Activated B cell treated with CpG ODN at 0.5 μM for 24 hours (primary cell): Measurements from ENCODE around the gene SEC24A. TPM values are rescaled to one million over a fixed set of nuclear protein-coding genes. Genes with fewer than 3 reads are reported as not detected.
"Not testable (repeated sequence)": the region's sequence is repeated elsewhere in the genome, so short reads cannot be mapped to it uniquely, and the experiment has no call there.

ENCODE experiments used
- ATAC-seq: fragments of 200-7000 bp; cut with Tn5 transposase; one replicate; pipeline ENCODE4 v1.10.0; 2021; ENCODE audit warnings: low read depth, mild to moderate bottlenecking, moderate library complexity
- CTCF ChIA-PET: fragments of 350-600 bp; sonication (Branson Sonifier 250); formaldehyde crosslinking; loops from one replicate; lab custom pipeline; 2021; ENCODE audit warnings: antibody characterized with exemption; lab: Charles Lee
- POLR2A ChIA-PET: fragments of 350-600 bp; sonication (Branson Sonifier 250); formaldehyde crosslinking; loops from one replicate; lab custom pipeline; 2021; ENCODE audit warnings: antibody characterized with exemption; lab: Charles Lee
- DNase-seq: peaks from one replicate; pipeline ENCODE4 v3.0.0; 2022
- H3K27ac Mint-ChIP-seq: one replicate; pipeline ENCODE4 v1.8.0; 2020; ENCODE audit warnings: mixed read lengths
- H3K27me3 Mint-ChIP-seq: one replicate; pipeline ENCODE4 v1.8.0; 2021; ENCODE audit warnings: mixed read lengths
- H3K36me3 Mint-ChIP-seq: one replicate; pipeline ENCODE4 v1.8.0; 2021; ENCODE audit warnings: low read depth, mixed read lengths
- H3K4me1 Mint-ChIP-seq: one replicate; pipeline ENCODE4 v1.8.0; 2021; ENCODE audit warnings: mixed read lengths
- H3K4me3 Mint-ChIP-seq: one replicate; pipeline ENCODE4 v1.8.0; 2020; ENCODE audit warnings: mild to moderate bottlenecking, mixed read lengths
- H3K9me3 Mint-ChIP-seq: one replicate; pipeline ENCODE4 v1.8.0; 2020; ENCODE audit warnings: mixed read lengths
- CTCF ChIP-seq: fragments of 200-600 bp; IDR thresholded peaks from one replicate; pipeline ENCODE4 v1.8.0; 2022; ENCODE audit warnings: antibody characterized with exemption, mild to moderate bottlenecking
- intact Hi-C: fragments of 100-400 bp; cut with micrococcal nuclease; formaldehyde crosslinking; loops from one replicate; pipeline ENCODE4 v1.15.1; 2024
- total RNA-seq: library from RNA; stranded (reverse); gene quantifications from 2 replicates; pipeline ENCODE4 v1.2.3, GENCODE V29; 2022

Gene SEC24A
- total RNA-seq, 1 donor from 2014 or later: 15.6 TPM

DNA sequence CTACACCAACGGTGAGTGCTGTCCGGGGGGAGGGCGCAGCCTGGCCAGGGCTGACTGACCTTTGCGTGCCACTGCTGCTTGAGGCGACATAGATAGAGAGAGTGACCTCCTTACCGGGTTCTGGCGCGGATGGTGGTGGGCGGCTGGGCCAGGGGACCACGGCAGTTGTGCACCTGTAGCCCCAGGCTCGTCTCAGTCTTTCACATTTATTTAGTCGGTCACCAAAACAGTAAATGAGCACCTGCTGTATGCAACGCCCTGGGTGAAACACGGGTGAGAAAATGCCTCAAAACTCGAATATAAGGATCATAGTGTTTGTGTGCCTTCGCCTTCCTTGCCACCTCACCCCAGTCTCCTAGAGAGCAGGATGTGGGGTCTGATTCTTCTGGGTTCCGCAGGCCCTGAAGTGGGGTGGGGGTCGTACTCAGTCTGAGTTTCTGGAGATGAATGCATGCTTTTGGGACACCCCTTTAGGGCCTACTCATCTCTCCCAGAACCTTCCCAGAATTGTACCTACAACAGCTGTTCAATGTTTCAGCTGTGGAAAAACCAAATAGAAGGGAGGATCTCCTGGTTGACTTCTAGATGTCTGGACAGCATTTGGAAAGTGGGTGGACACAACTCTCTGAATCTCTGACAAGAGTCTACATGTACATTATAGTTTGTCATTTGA, 714 bp downstream of the SEC24A start:
- no peak for TF ChIP-seq CTCF
- Mint-ChIP-seq H3K9me3 (no peaks in the 10 kb centered on the region), H3K27me3 (no peaks in the 10 kb centered on the region), H3K27ac (peak overlapping the region; percentile 96), H3K4me3 (peak overlapping the region; percentile 91), H3K36me3 (peaks cover 9% of the 10 kb centered on the region), H3K4me1 (peaks cover 22% of the 10 kb centered on the region)
- DNase-seq: no peak
- ATAC-seq: peak; percentile 3
- ChIA-PET POLR2A (interaction anchor here (0.6 to 2.4 kb wide), 8 partner anchors 15 to 473 kb away, joined by 3 to 5 read pairs (median 3); partner anchors contain the start of gene SAR1B), CTCF (interaction anchor here (1.4 kb wide), 1 partner anchor 17 kb away, joined by 4 read pairs; the partner anchor contains the start of gene SAR1B)
- intact Hi-C loops: loop anchor here (2.0 to 5.0 kb wide), 3 partner anchors 90 to 1687 kb away; partner anchors contain the start of genes AFF4 and CAMLG

DNA sequence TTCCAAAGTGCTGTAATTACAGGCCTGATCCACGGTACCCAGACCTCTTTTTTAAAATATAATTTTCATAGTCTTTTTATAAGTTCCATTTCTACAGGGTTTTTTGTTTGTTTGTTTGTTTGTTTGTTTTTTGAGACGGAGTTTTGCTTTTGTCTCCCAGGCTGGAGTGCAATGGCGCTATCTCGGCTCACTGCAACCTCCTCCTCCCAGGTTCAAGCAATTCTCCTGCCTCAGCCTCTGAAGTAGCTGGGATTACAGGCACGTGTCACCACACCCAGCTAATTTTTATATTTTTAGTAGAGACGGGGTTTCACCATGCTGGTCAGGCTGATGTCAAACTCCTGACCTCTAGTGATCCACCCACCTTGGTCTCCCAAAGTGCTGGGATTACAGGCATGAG, 2.1 kb downstream of the SEC24A start:
- DNase-seq, ATAC-seq, H3K4me3 Mint-ChIP-seq, CTCF ChIA-PET, intact Hi-C loops, H3K9me3 Mint-ChIP-seq, POLR2A ChIA-PET, H3K27me3 Mint-ChIP-seq, H3K27ac Mint-ChIP-seq: not testable (repeated sequence)
- Mint-ChIP-seq H3K4me1 (peaks cover 22% of the 10 kb centered on the region), H3K36me3 (peaks cover 12% of the 10 kb centered on the region)

GRCh38 chr5:134651531-134651930, 2.9 kb downstream of the SEC24A start:
- ATAC-seq: no peak
- H3K4me3 Mint-ChIP-seq: no peak overlapping the region
- POLR2A ChIA-PET: no interaction called here

GRCh38 chr5:134656690-134657089, 8.1 kb downstream of the SEC24A start:
- Mint-ChIP-seq H3K4me3 (no peak overlapping the region), H3K27ac (no peak overlapping the region), H3K9me3 (no peaks in the 10 kb centered on the region), H3K36me3 (peaks cover 17% of the 10 kb centered on the region), H3K27me3 (no peaks in the 10 kb centered on the region), H3K4me1 (peaks cover 3% of the 10 kb centered on the region)
- POLR2A ChIA-PET: interaction anchor here (0.6 kb wide), 2 partner anchors 16 to 81 kb away, joined by 4 to 8 read pairs; no protein-coding TSS in a partner anchor
- CTCF ChIA-PET: no interaction called here
- ATAC-seq (no peak), DNase-seq (no peak)
- no peak for TF ChIP-seq CTCF
- intact Hi-C loops: no loop called here

More at GRCh38 chr5:134651531-134651930, 2.9 kb downstream of the SEC24A start:
- Mint-ChIP-seq H3K36me3 (peaks cover 17% of the 10 kb centered on the region), H3K27ac (no peak overlapping the region), H3K9me3 (no peaks in the 10 kb centered on the region), H3K27me3 (no peaks in the 10 kb centered on the region), H3K4me1 (peaks cover 22% of the 10 kb centered on the region)
- TF ChIP-seq CTCF: no peak
- CTCF ChIA-PET: no interaction called here
- no peak for DNase-seq
- intact Hi-C loops: no loop called here

DNA sequence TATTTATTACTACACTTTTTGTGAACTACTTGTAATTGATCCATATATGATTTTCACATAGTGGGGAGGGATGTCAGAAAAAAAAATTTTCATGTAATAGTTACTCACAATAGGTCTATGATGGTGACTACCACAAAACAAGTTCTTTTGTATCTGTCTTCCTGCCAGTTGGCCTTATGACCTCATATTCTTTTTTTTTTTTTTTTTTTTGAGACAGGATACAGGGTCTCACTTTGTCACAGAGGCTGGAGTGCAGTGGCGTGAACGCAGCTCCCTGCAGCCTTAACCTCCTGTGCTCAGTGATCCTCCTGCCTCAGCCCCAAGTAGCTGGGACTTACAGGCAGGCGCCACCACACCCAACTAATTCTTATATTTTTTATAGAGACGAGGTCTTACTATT, 10.9 kb downstream of the SEC24A start:
- Mint-ChIP-seq H3K36me3 (peaks cover 26% of the 10 kb centered on the region), H3K4me3 (no peak overlapping the region), H3K27me3 (no peaks in the 10 kb centered on the region), H3K4me1 (peaks cover 3% of the 10 kb centered on the region), H3K27ac (no peak overlapping the region), H3K9me3 (no peaks in the 10 kb centered on the region)
- intact Hi-C loops: no loop called here
- TF ChIP-seq CTCF: no peak
- DNase-seq (no peak), ATAC-seq (no peak)
- ChIA-PET POLR2A (no interaction called here), CTCF (no interaction called here)
